ENCODE measurements around the gene PMP22. TPM values are rescaled to one million over a fixed set of nuclear protein-coding genes. Genes with fewer than 3 reads are reported as not detected.

The PMP22 gene
- total and polyA plus RNA-seq, 2 of the 13 experiments (the other 11 are each of a cell fraction or from before 2014, with no cell fraction given): 5.7 to 6.2 TPM

DNA sequence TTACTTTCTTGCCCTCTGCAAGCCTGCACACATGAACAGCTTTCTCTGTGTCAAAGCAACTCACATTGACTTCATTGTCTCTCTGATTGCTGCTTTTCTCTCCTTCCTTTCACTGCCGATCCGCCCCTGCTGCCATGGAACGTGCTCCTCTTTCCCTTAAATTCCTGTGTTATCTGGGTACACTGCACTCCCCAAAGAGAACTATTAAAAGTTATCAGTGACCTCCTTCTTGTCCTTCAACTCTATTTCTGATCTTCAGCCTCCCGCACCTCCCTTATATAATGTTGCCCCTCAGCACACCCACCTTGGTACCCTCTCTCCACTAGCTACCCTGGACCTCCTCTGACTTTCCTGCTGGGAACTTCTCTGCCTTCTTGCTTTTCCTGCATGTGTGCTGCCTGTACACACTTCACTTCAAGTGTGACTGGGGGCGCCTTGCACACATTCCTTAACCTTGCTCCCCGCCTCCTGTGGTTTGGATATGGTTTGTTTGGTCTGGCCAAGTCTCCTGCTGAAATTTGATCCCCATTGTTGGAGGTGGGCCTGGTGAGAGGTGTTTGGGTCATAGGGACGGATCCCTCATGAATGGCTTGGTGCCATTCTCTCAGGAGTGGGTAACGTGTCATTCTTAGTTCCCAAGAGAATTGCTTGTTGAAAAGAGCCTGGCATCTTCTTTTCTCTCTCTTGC is 26.7 kb upstream of the PMP22 start (continued):
- TF ChIP-seq, protein P1, sequence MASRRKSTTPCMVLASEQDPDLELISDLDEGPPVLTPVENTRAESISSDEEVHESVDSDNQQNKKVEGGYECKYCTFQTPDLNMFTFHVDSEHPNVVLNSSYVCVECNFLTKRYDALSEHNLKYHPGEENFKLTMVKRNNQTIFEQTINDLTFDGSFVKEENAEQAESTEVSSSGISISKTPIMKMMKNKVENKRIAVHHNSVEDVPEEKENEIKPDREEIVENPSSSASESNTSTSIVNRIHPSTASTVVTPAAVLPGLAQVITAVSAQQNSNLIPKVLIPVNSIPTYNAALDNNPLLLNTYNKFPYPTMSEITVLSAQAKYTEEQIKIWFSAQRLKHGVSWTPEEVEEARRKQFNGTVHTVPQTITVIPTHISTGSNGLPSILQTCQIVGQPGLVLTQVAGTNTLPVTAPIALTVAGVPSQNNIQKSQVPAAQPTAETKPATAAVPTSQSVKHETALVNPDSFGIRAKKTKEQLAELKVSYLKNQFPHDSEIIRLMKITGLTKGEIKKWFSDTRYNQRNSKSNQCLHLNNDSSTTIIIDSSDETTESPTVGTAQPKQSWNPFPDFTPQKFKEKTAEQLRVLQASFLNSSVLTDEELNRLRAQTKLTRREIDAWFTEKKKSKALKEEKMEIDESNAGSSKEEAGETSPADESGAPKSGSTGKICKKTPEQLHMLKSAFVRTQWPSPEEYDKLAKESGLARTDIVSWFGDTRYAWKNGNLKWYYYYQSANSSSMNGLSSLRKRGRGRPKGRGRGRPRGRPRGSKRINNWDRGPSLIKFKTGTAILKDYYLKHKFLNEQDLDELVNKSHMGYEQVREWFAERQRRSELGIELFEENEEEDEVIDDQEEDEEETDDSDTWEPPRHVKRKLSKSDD (CRISPR knock-in tag; IDR thresholded peaks at IDR 0.05; ENCODE audit: low read depth): no peak
- TF ChIP-seq, protein P2, sequence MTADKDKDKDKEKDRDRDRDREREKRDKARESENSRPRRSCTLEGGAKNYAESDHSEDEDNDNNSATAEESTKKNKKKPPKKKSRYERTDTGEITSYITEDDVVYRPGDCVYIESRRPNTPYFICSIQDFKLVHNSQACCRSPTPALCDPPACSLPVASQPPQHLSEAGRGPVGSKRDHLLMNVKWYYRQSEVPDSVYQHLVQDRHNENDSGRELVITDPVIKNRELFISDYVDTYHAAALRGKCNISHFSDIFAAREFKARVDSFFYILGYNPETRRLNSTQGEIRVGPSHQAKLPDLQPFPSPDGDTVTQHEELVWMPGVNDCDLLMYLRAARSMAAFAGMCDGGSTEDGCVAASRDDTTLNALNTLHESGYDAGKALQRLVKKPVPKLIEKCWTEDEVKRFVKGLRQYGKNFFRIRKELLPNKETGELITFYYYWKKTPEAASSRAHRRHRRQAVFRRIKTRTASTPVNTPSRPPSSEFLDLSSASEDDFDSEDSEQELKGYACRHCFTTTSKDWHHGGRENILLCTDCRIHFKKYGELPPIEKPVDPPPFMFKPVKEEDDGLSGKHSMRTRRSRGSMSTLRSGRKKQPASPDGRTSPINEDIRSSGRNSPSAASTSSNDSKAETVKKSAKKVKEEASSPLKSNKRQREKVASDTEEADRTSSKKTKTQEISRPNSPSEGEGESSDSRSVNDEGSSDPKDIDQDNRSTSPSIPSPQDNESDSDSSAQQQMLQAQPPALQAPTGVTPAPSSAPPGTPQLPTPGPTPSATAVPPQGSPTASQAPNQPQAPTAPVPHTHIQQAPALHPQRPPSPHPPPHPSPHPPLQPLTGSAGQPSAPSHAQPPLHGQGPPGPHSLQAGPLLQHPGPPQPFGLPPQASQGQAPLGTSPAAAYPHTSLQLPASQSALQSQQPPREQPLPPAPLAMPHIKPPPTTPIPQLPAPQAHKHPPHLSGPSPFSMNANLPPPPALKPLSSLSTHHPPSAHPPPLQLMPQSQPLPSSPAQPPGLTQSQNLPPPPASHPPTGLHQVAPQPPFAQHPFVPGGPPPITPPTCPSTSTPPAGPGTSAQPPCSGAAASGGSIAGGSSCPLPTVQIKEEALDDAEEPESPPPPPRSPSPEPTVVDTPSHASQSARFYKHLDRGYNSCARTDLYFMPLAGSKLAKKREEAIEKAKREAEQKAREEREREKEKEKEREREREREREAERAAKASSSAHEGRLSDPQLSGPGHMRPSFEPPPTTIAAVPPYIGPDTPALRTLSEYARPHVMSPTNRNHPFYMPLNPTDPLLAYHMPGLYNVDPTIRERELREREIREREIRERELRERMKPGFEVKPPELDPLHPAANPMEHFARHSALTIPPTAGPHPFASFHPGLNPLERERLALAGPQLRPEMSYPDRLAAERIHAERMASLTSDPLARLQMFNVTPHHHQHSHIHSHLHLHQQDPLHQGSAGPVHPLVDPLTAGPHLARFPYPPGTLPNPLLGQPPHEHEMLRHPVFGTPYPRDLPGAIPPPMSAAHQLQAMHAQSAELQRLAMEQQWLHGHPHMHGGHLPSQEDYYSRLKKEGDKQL (CRISPR knock-in tag; IDR thresholded peaks at IDR 0.05; ENCODE audit: low read depth): no peak
- no peak for TF ChIP-seq MZF1 (CRISPR knock-in tag; IDR thresholded peaks at IDR 0.05; ENCODE audit: borderline replicate concordance)
- TF ChIP-seq, protein P3, sequence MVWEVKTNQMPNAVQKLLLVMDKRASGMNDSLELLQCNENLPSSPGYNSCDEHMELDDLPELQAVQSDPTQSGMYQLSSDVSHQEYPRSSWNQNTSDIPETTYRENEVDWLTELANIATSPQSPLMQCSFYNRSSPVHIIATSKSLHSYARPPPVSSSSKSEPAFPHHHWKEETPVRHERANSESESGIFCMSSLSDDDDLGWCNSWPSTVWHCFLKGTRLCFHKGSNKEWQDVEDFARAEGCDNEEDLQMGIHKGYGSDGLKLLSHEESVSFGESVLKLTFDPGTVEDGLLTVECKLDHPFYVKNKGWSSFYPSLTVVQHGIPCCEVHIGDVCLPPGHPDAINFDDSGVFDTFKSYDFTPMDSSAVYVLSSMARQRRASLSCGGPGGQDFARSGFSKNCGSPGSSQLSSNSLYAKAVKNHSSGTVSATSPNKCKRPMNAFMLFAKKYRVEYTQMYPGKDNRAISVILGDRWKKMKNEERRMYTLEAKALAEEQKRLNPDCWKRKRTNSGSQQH (CRISPR knock-in tag; IDR thresholded peaks at IDR 0.05; ENCODE audit: low read depth): no peak
- no peak for TF ChIP-seq ZNF616 (CRISPR knock-in tag; IDR thresholded peaks at IDR 0.05; ENCODE audit: low read depth)
- TF ChIP-seq, protein P4, sequence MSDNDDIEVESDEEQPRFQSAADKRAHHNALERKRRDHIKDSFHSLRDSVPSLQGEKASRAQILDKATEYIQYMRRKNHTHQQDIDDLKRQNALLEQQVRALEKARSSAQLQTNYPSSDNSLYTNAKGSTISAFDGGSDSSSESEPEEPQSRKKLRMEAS (IDR thresholded peaks at IDR 0.05): no peak

All from HepG2 (cell line).